Right cardiac atrium (tissue), 5 donors: ENCODE data around the gene PRM3. TPM values are rescaled to one million over a fixed set of nuclear protein-coding genes. Genes with fewer than 3 reads are reported as not detected.

Experiments used
- ATAC-seq, 2 donors: fragments of 200-7000 bp; cut with Tn5 transposase; one replicate each; pipeline versions ENCODE4 v1.8.0 to v1.9.1; 2020; ENCODE audit warnings: moderate library complexity in 2 of 2, mild to moderate bottlenecking in 1 of 2
- DNase-seq, 3 donors: peaks; one replicate each; pipeline ENCODE4 v3.0.0-alpha.2; 2020
- H3K27ac ChIP-seq: one replicate; pipeline ENCODE4 v1.5.1; 2013; ENCODE audit warnings: mild to moderate bottlenecking, low read length, control low read depth, moderate library complexity
- H3K27me3 ChIP-seq: one replicate; pipeline ENCODE4 v1.6.1; 2013; ENCODE audit not compliant: control insufficient read depth, insufficient read depth
- H3K4me1 ChIP-seq: one replicate; pipeline ENCODE4 v1.6.1; 2013; ENCODE audit warnings: low read length; ENCODE audit not compliant: control insufficient read depth, insufficient read depth
- H3K4me3 ChIP-seq: one replicate; pipeline ENCODE4 v1.5.1; 2013; ENCODE audit warnings: low read length, control low read depth
- H3K9me3 ChIP-seq: one replicate; pipeline ENCODE4 v1.6.1; 2013; ENCODE audit warnings: low read length; ENCODE audit not compliant: control insufficient read depth
- WGBS: extraction: QIAGEN DNeasy Blood & Tissue Kit; methylation state at CpG from one replicate; pipeline ENCODE4 v1.1.7; 2013; 5-methylcytosine and 5-hydroxymethylcytosine counted together
- intact Hi-C, 4 donors: fragments of 100-400 bp; cut with DNase I; formaldehyde crosslinking; loops; one replicate each; pipeline versions ENCODE4 v1.11.0 to v1.14.0; 2022 to 2023
- polyA plus RNA-seq: library from polyadenylated mRNA; stranded (reverse); fragments of 200-250 nt; gene quantifications from one replicate; pipeline ENCODE4 v1.2.3, GENCODE V29; 2013
- total RNA-seq, 4 donors: library from RNA; stranded (reverse); fragmentation: NEBNext Ultra II Directional; extraction: Animal tissue kit (Norgen Biotek cat#: 25700); gene quantifications; one replicate each; pipeline ENCODE4 v1.2.1, GENCODE V29; 2021
- donor health status: healthy with polysubstance abuse.
- donor health status: DM: no; HTN: yes; CAD: no.
- donor health status: DM: no; HTN: no; CAD: no.
- donor health status: DM: no; HTN: yes; CAD: no; lungs with severe emphysema.
- donor health status: DM: yes; HTN: yes; CAD: no.

The PRM3 gene
- total and polyA plus RNA-seq, 5 donors, result not detected

GRCh38 chr16:11312718-11313492 lies 39.5 kb upstream of the PRM3 start:
- no peak overlapping the region for H3K27ac ChIP-seq
- no peaks in the 10 kb centered on the region for H3K9me3 ChIP-seq
- intact Hi-C loops, result no loop called here
- ATAC-seq, result peak in 1 of 2 donors; percentile 22
- H3K4me1 ChIP-seq, result no peaks in the 10 kb centered on the region
- peak in 1 of 3 donors; percentile 46 for DNase-seq
- no peak overlapping the region for H3K4me3 ChIP-seq
- 70% methylated on average over 8 of the region's 8 CpGs for WGBS
- H3K27me3 ChIP-seq, result no peaks in the 10 kb centered on the region

- Histone ChIP-seq H3K4me3 (no peak overlapping the region), H3K4me1 (no peaks in the 10 kb centered on the region), H3K27ac (peak overlapping the region; percentile 48), H3K9me3 (no peaks in the 10 kb centered on the region), H3K27me3 (no peaks in the 10 kb centered on the region)
- intact Hi-C loops, result no loop called here
- peak in 1 of 3 donors; percentile 49 for DNase-seq
- no peak for ATAC-seq
- 66% methylated on average over 10 of the region's 10 CpGs for WGBS
These were observed 37.6 kb upstream of the PRM3 start for GRCh38 chr16:11310997-11311561.

- Histone ChIP-seq H3K4me1 (no peaks in the 10 kb centered on the region), H3K9me3 (no peaks in the 10 kb centered on the region), H3K27me3 (no peaks in the 10 kb centered on the region), H3K4me3 (no peak overlapping the region), H3K27ac (no peak overlapping the region)
- intact Hi-C loops, result no loop called here
- no peak for ATAC-seq
- 94% methylated on average over 3 of the region's 3 CpGs for WGBS
- no peak for DNase-seq
These were observed 37.2 kb upstream of the PRM3 start for GRCh38 chr16:11310634-11310977.

- no peak overlapping the region for H3K27ac ChIP-seq
- no peak for ATAC-seq
These were observed 36.6 kb upstream of the PRM3 start for GRCh38 chr16:11309895-11310633.

GRCh38 chr16:11308493-11309283 lies 35.3 kb upstream of the PRM3 start:
- Histone ChIP-seq H3K4me1 (no peaks in the 10 kb centered on the region), H3K4me3 (no peak overlapping the region), H3K9me3 (no peaks in the 10 kb centered on the region), H3K27ac (no peak overlapping the region), H3K27me3 (no peaks in the 10 kb centered on the region)
- DNase-seq (no peak), ATAC-seq (peak in 1 of 2 donors; percentile 10)
- intact Hi-C loops, result no loop called here
- WGBS, result 67% methylated on average over 15 of the region's 15 CpGs

More at GRCh38 chr16:11309895-11310633, 36.6 kb upstream of the PRM3 start:
- H3K27me3 ChIP-seq, result no peaks in the 10 kb centered on the region
- DNase-seq, result no peak
- intact Hi-C loops, result no loop called here
- no peaks in the 10 kb centered on the region for H3K4me1 ChIP-seq
- 61% methylated on average over 9 of the region's 9 CpGs for WGBS
- H3K9me3 ChIP-seq, result no peaks in the 10 kb centered on the region
- no peak overlapping the region for H3K4me3 ChIP-seq

- H3K27ac ChIP-seq, result no peak overlapping the region
- WGBS, result 90% methylated on average over 21 of the region's 21 CpGs
- no peaks in the 10 kb centered on the region for H3K9me3 ChIP-seq
- DNase-seq (no peak), ATAC-seq (no peak)
- intact Hi-C loops, result no loop called here
- H3K27me3 ChIP-seq, result no peaks in the 10 kb centered on the region
- no peak overlapping the region for H3K4me3 ChIP-seq
- no peaks in the 10 kb centered on the region for H3K4me1 ChIP-seq
These were observed 34.4 kb upstream of the PRM3 start for GRCh38 chr16:11307639-11308492.

GRCh38 chr16:11306997-11307638 lies 33.7 kb upstream of the PRM3 start:
- ATAC-seq (no peak), DNase-seq (no peak)
- no peak overlapping the region for H3K4me3 ChIP-seq
- H3K27me3 ChIP-seq, result no peaks in the 10 kb centered on the region
- no peak overlapping the region for H3K27ac ChIP-seq
- intact Hi-C loops, result no loop called here
- WGBS, result 84% methylated on average over 7 of the region's 7 CpGs
- no peaks in the 10 kb centered on the region for H3K4me1 ChIP-seq
- no peaks in the 10 kb centered on the region for H3K9me3 ChIP-seq

- H3K4me1 ChIP-seq, result no peaks in the 10 kb centered on the region
- no peaks in the 10 kb centered on the region for H3K27me3 ChIP-seq
- no peaks in the 10 kb centered on the region for H3K9me3 ChIP-seq
- no peak overlapping the region for H3K4me3 ChIP-seq
- DNase-seq (no peak), ATAC-seq (no peak)
- intact Hi-C loops, result no loop called here
- H3K27ac ChIP-seq, result no peak overlapping the region
- 86% methylated on average over 8 of the region's 8 CpGs for WGBS
These were observed 33.0 kb upstream of the PRM3 start for GRCh38 chr16:11306381-11306780.

GRCh38 chr16:11303405-11304138 lies 30.1 kb upstream of the PRM3 start:
- Histone ChIP-seq H3K9me3 (no peaks in the 10 kb centered on the region), H3K4me1 (no peaks in the 10 kb centered on the region), H3K27ac (no peak overlapping the region), H3K27me3 (no peaks in the 10 kb centered on the region), H3K4me3 (no peak overlapping the region)
- ATAC-seq, result no peak
- intact Hi-C loops, result no loop called here
- DNase-seq, result no peak
- WGBS, result 72% methylated on average over 18 of the region's 18 CpGs
